Glutamatergic neuron (in vitro differentiated cells): ENCODE results near the gene IRS1. TPM values are rescaled to one million over a fixed set of nuclear protein-coding genes. Genes with fewer than 3 reads are reported as not detected.

Experiments
- DNase-seq: peaks from one replicate; pipeline ENCODE4 v3.0.0; 2022
- H3K27ac Mint-ChIP-seq: one replicate; pipeline ENCODE4 v1.8.0; 2020; ENCODE audit warnings: mild to moderate bottlenecking, mixed read lengths, inconsistent platforms; ENCODE audit not compliant: unreplicated experiment
- H3K27me3 Mint-ChIP-seq: one replicate; pipeline ENCODE4 v1.8.0; 2020; ENCODE audit warnings: mild to moderate bottlenecking, moderate library complexity, mixed read lengths, inconsistent platforms; ENCODE audit not compliant: unreplicated experiment
- H3K36me3 Mint-ChIP-seq: one replicate; pipeline ENCODE4 v1.8.0; 2020; ENCODE audit warnings: mild to moderate bottlenecking, mixed read lengths, inconsistent platforms; ENCODE audit not compliant: unreplicated experiment
- H3K4me1 Mint-ChIP-seq: one replicate; pipeline ENCODE4 v1.8.0; 2020; ENCODE audit warnings: mild to moderate bottlenecking, low read depth, mixed read lengths, inconsistent platforms; ENCODE audit not compliant: unreplicated experiment
- H3K4me3 Mint-ChIP-seq: one replicate; pipeline ENCODE4 v1.8.0; 2020; ENCODE audit warnings: mild to moderate bottlenecking, mixed read lengths, inconsistent platforms; ENCODE audit not compliant: unreplicated experiment
- H3K9me3 Mint-ChIP-seq: one replicate; pipeline ENCODE4 v1.8.0; 2020; ENCODE audit warnings: mild to moderate bottlenecking, moderate library complexity, mixed read lengths, inconsistent platforms; ENCODE audit not compliant: unreplicated experiment
- CTCF ChIP-seq: fragments of 200-600 bp; sonication (generic); IDR thresholded peaks from one replicate; pipeline ENCODE4 v1.5.0; 2021; ENCODE audit not compliant: partially characterized antibody, unreplicated experiment
- total RNA-seq: library from RNA; stranded (reverse); fragmentation: NEBNext Ultra II Directional; extraction: Animal tissue kit (Norgen Biotek cat#: 25700); gene quantifications from one replicate; pipeline ENCODE4 v1.2.1, GENCODE V29; 2021; ENCODE audit not compliant: unreplicated experiment

The IRS1 gene
- total RNA-seq, 1 donor from 2014 or later = 8.1 TPM

GRCh38 chr2:226684563-226684959, 115.1 kb downstream of the IRS1 start:
- no peak overlapping the region for H3K4me3 Mint-ChIP-seq
- no peaks in the 10 kb centered on the region for H3K9me3 Mint-ChIP-seq
- no peaks in the 10 kb centered on the region for H3K36me3 Mint-ChIP-seq
- no peak for TF ChIP-seq CTCF
- H3K27me3 Mint-ChIP-seq = no peaks in the 10 kb centered on the region
- H3K4me1 Mint-ChIP-seq = no peaks in the 10 kb centered on the region
- no peak for DNase-seq
- no peak overlapping the region for H3K27ac Mint-ChIP-seq

DNA sequence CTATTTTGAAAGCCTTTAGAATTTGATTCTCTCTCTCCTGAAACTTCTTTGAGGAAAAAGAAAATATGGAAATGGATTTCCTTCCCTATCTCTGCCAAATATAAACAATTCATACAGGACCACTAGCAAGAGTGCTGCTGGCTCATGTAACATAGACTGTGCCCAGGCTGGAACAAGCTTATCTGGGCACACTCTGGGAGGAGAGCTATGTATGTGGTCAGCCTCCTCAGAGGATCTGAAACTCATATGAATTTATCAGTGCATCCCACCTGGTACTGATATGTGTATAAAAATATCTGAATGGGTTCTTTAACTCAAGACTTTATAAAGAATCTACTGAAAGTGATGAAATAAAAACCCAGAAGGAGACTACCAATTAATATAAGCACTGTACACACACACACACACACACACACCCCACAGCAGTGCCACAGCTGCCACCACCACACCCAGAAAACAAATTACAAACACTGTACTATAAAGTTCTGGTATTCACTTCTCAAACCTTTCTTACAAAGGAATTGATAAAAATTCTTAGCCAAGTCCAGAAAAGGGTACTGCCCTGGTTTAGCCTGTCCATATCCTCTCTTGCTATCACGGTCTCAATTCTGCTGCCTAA, 115.6 kb downstream of the IRS1 start:
- Mint-ChIP-seq H3K27me3 (no peaks in the 10 kb centered on the region), H3K9me3 (no peaks in the 10 kb centered on the region), H3K4me3 (no peak overlapping the region), H3K4me1 (no peaks in the 10 kb centered on the region), H3K27ac (no peak overlapping the region), H3K36me3 (no peaks in the 10 kb centered on the region)
- TF ChIP-seq CTCF = no peak
- DNase-seq = no peak

DNA sequence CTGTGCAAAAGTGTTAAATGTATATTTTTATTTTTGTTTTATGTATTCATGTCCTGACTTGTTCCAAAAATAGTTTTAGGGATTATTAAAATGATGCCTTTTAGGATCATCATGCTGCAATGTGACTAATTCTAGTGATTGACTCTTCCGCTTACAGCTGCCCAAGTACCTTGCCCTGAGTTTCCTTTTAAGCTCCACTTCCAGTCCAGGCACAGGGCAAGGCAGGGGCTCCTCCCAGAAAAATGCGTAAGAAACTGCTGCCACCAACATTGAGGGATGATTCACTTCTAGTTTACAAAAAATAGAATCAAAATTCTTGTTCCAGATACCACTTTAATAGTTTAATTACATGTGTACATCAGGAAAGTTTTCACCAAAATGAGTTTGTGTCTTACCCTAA, 116.4 kb downstream of the IRS1 start:
- peaks cover 4% of the 10 kb centered on the region for H3K4me1 Mint-ChIP-seq
- no peak overlapping the region for H3K4me3 Mint-ChIP-seq
- no peaks in the 10 kb centered on the region for H3K9me3 Mint-ChIP-seq
- H3K27ac Mint-ChIP-seq = no peak overlapping the region
- H3K27me3 Mint-ChIP-seq = no peaks in the 10 kb centered on the region
- no peaks in the 10 kb centered on the region for H3K36me3 Mint-ChIP-seq
- no peak for TF ChIP-seq CTCF
- DNase-seq = no peak

Other genes starting within 250 kb of the IRS1 start
- 29.9 TPM for gene RHBDD1, start 36.2 kb upstream of the IRS1 start, total RNA-seq